ENCODE measurements around the gene GUCY2C. TPM values are rescaled to one million over a fixed set of nuclear protein-coding genes. Genes with fewer than 3 reads are reported as not detected.

Gene GUCY2C
- total RNA-seq, 1 donor, result not detected

DNA sequence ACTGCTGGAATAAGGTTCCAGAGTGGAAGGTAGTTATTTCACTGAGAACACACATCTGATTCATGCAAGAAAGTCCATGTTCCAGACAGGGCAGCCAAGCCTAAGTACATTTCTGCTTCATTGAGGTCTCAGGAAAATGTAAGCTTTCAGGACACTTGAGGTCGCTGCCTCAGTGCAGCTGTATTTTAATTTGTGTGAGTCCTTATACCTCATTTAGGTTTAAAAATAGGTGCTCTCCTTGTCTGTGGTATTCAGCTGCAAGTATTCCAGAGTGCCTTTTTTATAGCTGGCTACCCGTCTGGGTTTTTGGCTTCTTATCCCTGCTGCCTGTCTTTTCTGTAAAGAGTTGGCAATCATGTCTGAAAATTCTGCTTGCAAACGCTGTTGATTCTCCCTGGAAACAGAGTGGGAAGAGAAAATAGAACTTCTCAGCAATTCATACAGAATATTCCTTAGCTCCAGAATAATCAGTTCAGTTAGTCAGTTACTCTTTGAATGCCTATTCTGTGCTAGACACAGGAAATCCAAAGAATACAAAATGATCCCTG lies 83.4 kb downstream of the GUCY2C start:
- H3K36me3 ChIP-seq (ENCODE audit: insufficient read depth, low read length), result no peaks in the 10 kb centered on the region
- TF ChIP-seq, protein P1, sequence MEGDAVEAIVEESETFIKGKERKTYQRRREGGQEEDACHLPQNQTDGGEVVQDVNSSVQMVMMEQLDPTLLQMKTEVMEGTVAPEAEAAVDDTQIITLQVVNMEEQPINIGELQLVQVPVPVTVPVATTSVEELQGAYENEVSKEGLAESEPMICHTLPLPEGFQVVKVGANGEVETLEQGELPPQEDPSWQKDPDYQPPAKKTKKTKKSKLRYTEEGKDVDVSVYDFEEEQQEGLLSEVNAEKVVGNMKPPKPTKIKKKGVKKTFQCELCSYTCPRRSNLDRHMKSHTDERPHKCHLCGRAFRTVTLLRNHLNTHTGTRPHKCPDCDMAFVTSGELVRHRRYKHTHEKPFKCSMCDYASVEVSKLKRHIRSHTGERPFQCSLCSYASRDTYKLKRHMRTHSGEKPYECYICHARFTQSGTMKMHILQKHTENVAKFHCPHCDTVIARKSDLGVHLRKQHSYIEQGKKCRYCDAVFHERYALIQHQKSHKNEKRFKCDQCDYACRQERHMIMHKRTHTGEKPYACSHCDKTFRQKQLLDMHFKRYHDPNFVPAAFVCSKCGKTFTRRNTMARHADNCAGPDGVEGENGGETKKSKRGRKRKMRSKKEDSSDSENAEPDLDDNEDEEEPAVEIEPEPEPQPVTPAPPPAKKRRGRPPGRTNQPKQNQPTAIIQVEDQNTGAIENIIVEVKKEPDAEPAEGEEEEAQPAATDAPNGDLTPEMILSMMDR (IDR thresholded peaks at IDR 0.05; ENCODE audit: extremely low read depth, low read depth, low read length), result no peak

DNA sequence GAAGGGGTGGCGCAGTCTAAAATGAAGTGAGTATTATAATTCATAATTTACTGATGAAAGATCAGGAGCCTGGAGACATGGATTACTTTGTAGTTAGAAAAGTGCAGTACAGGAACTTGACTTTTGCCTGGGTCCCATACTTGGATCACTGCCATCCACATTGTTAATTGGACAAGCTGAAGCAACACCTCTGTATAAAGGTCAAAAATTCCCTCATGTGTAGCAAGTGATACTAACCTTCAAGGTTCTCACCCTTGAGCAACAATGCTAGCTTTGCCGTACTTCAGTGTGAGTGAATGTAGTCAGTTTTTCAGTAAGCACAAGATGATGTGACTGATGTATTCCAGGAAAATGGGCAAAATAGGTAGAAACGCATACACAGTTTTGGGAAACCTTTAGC lies 84.1 kb downstream of the GUCY2C start:
- no peaks in the 10 kb centered on the region for H3K4me1 ChIP-seq (ENCODE audit: insufficient read depth, low read length)
- DNase-seq (ENCODE audit: insufficient read length, low spot score, missing footprints), result no peak
- H3K4me3 ChIP-seq (ENCODE audit: insufficient read depth, low read length), result no peak overlapping the region
- H4K20me1 ChIP-seq (ENCODE audit: insufficient read depth, low read length), result no peaks in the 10 kb centered on the region
- no peak overlapping the region for H3K27ac ChIP-seq (ENCODE audit: low read depth, low read length)
- H2AFZ ChIP-seq (ENCODE audit: low read length), result no peak overlapping the region
- TF ChIP-seq, protein P1 (IDR thresholded peaks at IDR 0.05; ENCODE audit: extremely low read depth, low read depth, low read length), result no peak
- H3K36me3 ChIP-seq (ENCODE audit: insufficient read depth, low read length), result no peaks in the 10 kb centered on the region
- no peaks in the 10 kb centered on the region for H3K27me3 ChIP-seq (ENCODE audit: insufficient read depth, low read length)
- no peak overlapping the region for H3K4me2 ChIP-seq (ENCODE audit: insufficient read depth, low read length)
- no peaks in the 10 kb centered on the region for H3K9me3 ChIP-seq (ENCODE audit: low read depth, low read length)
- H3K79me2 ChIP-seq (ENCODE audit: insufficient read depth, low read length), result no peaks in the 10 kb centered on the region

More for the DNA sequence above, 83.4 kb downstream of the GUCY2C start:
- Histone ChIP-seq H3K4me2 (ENCODE audit: insufficient read depth, low read length) (no peak overlapping the region), H3K79me2 (ENCODE audit: insufficient read depth, low read length) (no peaks in the 10 kb centered on the region), H4K20me1 (ENCODE audit: insufficient read depth, low read length) (no peaks in the 10 kb centered on the region), H3K9me3 (ENCODE audit: low read depth, low read length) (no peaks in the 10 kb centered on the region), H2AFZ (ENCODE audit: low read length) (no peak overlapping the region), H3K4me1 (ENCODE audit: insufficient read depth, low read length) (no peaks in the 10 kb centered on the region), H3K27ac (ENCODE audit: low read depth, low read length) (no peak overlapping the region), H3K27me3 (ENCODE audit: insufficient read depth, low read length) (no peaks in the 10 kb centered on the region), H3K4me3 (ENCODE audit: insufficient read depth, low read length) (no peak overlapping the region)
- DNase-seq (ENCODE audit: insufficient read length, low spot score, missing footprints), result no peak

DNA sequence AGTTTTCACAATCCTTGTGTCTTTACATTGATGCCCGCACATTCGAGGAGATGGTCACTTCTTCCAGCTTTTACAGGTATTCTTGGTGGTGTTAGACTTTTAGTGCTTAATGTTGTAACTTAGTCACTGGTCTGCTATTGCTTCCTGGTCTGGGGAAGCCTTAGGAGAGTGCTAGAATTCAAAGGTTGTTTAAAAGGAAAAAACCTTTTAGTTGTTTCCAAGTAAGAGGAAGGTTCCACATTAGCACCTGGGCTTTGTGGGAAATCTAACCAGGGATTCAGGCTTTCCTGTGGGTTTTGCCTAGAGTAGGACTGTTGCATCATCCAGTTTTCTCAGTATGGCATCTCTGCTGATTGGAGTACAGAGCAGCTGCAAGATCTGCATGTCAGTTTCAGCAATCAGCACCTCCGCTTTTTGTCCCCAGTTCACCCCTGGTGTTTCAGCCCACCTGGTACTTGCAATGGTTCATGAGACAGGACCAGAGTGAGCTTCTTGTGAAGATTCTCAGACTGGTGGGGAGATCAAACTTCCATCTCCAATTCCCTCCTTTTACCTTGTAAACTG lies 84.7 kb downstream of the GUCY2C start:
- Histone ChIP-seq H3K4me3 (ENCODE audit: insufficient read depth, low read length) (no peak overlapping the region), H3K36me3 (ENCODE audit: insufficient read depth, low read length) (no peaks in the 10 kb centered on the region), H3K4me1 (ENCODE audit: insufficient read depth, low read length) (no peaks in the 10 kb centered on the region), H3K9me3 (ENCODE audit: low read depth, low read length) (no peaks in the 10 kb centered on the region), H2AFZ (ENCODE audit: low read length) (no peak overlapping the region), H3K79me2 (ENCODE audit: insufficient read depth, low read length) (no peaks in the 10 kb centered on the region), H3K4me2 (ENCODE audit: insufficient read depth, low read length) (no peak overlapping the region), H3K27me3 (ENCODE audit: insufficient read depth, low read length) (no peaks in the 10 kb centered on the region), H3K27ac (ENCODE audit: low read depth, low read length) (no peak overlapping the region), H4K20me1 (ENCODE audit: insufficient read depth, low read length) (no peaks in the 10 kb centered on the region)
- TF ChIP-seq, protein P1 (IDR thresholded peaks at IDR 0.05; ENCODE audit: extremely low read depth, low read depth, low read length), result no peak
- no peak for DNase-seq (ENCODE audit: insufficient read length, low spot score, missing footprints)

DNA sequence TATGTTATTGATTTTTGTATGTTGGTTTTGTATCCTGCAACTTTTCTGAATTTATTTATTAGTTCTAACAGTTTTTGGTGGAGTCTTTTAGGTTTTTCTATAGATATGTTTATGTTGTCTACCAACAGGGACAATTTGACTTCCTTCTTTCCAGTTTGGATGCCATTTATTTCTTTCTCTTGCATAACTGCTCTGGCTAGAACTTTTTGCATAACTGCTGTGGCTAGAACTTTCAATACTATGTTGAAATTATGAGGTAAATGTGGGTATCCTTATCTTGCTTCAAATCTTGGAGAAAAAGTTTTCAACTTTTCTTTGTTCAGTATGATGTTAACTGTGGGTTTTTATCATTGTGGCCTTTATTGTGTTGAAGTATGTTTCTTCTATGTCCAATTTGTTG lies 88.8 kb downstream of the GUCY2C start:
- Histone ChIP-seq H3K79me2 (ENCODE audit: insufficient read depth, low read length) (no peaks in the 10 kb centered on the region), H3K4me3 (ENCODE audit: insufficient read depth, low read length) (no peak overlapping the region), H3K4me2 (ENCODE audit: insufficient read depth, low read length) (no peak overlapping the region), H3K27ac (ENCODE audit: low read depth, low read length) (no peak overlapping the region), H2AFZ (ENCODE audit: low read length) (no peak overlapping the region), H3K27me3 (ENCODE audit: insufficient read depth, low read length) (no peaks in the 10 kb centered on the region), H4K20me1 (ENCODE audit: insufficient read depth, low read length) (no peaks in the 10 kb centered on the region), H3K36me3 (ENCODE audit: insufficient read depth, low read length) (no peaks in the 10 kb centered on the region), H3K4me1 (ENCODE audit: insufficient read depth, low read length) (no peaks in the 10 kb centered on the region), H3K9me3 (ENCODE audit: low read depth, low read length) (no peaks in the 10 kb centered on the region)
- TF ChIP-seq, protein P1 (IDR thresholded peaks at IDR 0.05; ENCODE audit: extremely low read depth, low read depth, low read length), result no peak
- no peak for DNase-seq (ENCODE audit: insufficient read length, low spot score, missing footprints)
